SH-SY5Y (cell line): ENCODE data around the gene MAGI2.

Source experiments
- GATA2 ChIP-seq: IDR thresholded peaks from 2 replicates; pipeline ENCODE4 v1.6.1; 2011; ENCODE audit warnings: mild to moderate bottlenecking, low read depth, low read length
- GATA3 ChIP-seq: IDR thresholded peaks from 2 replicates; pipeline ENCODE4 v1.6.1; 2011; ENCODE audit warnings: low read depth, mild to moderate bottlenecking, low read length, moderate library complexity

DNA sequence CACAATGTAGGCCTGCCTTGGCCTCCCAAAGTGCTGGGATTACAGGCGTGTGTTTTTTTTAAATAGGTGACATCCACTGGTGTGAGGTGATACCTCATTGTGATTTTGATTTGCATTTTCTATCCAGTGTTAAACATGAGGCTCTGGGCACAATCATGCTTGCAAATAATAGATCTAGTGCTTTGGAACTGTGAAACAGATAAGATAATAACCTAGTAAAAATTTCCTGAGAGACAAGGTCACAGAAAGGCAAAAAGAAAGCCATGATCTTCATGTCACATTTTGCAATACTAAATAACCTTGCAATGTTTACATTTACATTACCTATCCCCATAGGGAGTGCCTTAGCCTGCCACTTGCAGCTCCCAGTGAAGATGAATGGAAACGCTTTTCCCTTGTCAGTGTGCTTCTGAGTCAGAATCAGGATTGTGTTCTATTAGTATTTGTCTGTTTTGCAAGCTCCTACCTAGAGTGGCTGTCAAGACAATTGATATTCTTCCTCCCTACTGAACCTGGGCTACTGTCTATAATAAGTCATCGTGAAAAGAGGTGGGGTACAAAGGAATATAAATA is 1398.4 kb downstream of the MAGI2 start:
- TF ChIP-seq GATA3 = no peak
- no peak for TF ChIP-seq GATA2
